HFF-Myc (cell line): ENCODE measurements around the gene OR7G1.

Experiments used
- DNase-seq: peaks from one replicate; pipeline ENCODE4 v3.0.0-alpha.2; 2011; ENCODE audit warnings: low read depth; ENCODE audit errors: extremely low read depth
- H3K4me3 ChIP-seq: replicated peaks from 2 replicates; pipeline ENCODE4 v1.5.1; 2011; ENCODE audit warnings: low read depth, mild to moderate bottlenecking, control low read depth, low read length
- CTCF ChIP-seq: IDR thresholded peaks from 2 replicates; pipeline ENCODE4 v1.5.1; 2012; ENCODE audit warnings: mild to moderate bottlenecking, low read depth, low read length, control low read depth; ENCODE audit errors: missing control alignments

OR7G1 gene

GRCh38 chr19:9132422-9132821 lies 16.9 kb upstream of the OR7G1 start:
- no peak for DNase-seq
- no peak overlapping the region for H3K4me3 ChIP-seq
- TF ChIP-seq CTCF, result no peak

- no peak for TF ChIP-seq CTCF
- no peak for DNase-seq
- H3K4me3 ChIP-seq, result no peak overlapping the region
Measured at GRCh38 chr19:9130965-9131364, 15.4 kb upstream of the OR7G1 start.

- H3K4me3 ChIP-seq, result no peak overlapping the region
- no peak for DNase-seq
- no peak for TF ChIP-seq CTCF
Measured at GRCh38 chr19:9128171-9128570, 12.6 kb upstream of the OR7G1 start.

- no peak for TF ChIP-seq CTCF
- no peak for DNase-seq
- H3K4me3 ChIP-seq, result no peak within 1 kb of the TSS
Measured at GRCh38 chr19:9126900-9127405, 11.4 kb upstream of the OR7G1 start, which contains the start of gene OR7G3. TSS of gene OR7G3 (minus strand) at chr19:9126950. CDS start at chr19:9126950, 0 bp downstream.

- no peak for DNase-seq
- no peak for TF ChIP-seq CTCF
- H3K4me3 ChIP-seq, result no peak overlapping the region
Measured at GRCh38 chr19:9116547-9116946, 984 bp upstream of the OR7G1 start.

GRCh38 chr19:9109959-9110358 lies 5.6 kb downstream of the OR7G1 start:
- no peak for DNase-seq
- H3K4me3 ChIP-seq, result no peak overlapping the region
- no peak for TF ChIP-seq CTCF

GRCh38 chr19:9107375-9107774 lies 8.2 kb downstream of the OR7G1 start, which contains the start of gene OR7G2:
TSS of gene OR7G2 (minus strand) at chr19:9107475. CDS start at chr19:9103243, 4,232 bp downstream.
- no peak within 1 kb of the TSS for H3K4me3 ChIP-seq
- no peak for TF ChIP-seq CTCF
- no peak for DNase-seq
